ENCODE data around the gene ZNF319.

The ZNF319 gene

GRCh38 chr16:57951204-57951960, 49.1 kb downstream of the ZNF319 start:
- no peak for DNase-seq

GRCh38 chr16:57950382-57950781, 50.1 kb downstream of the ZNF319 start:
- DNase-seq, result no peak

GRCh38 chr16:57949595-57950238, 50.8 kb downstream of the ZNF319 start:
- DNase-seq, result no peak

- no peak for DNase-seq
Measured at GRCh38 chr16:57949013-57949412, 51.5 kb downstream of the ZNF319 start.

- no peak for DNase-seq
Measured at GRCh38 chr16:57948027-57948426, 52.4 kb downstream of the ZNF319 start.

- no peak for DNase-seq
Measured at GRCh38 chr16:57947261-57947660, 53.2 kb downstream of the ZNF319 start.

- DNase-seq, result no peak
Measured at GRCh38 chr16:57946181-57946801, 54.2 kb downstream of the ZNF319 start.

- no peak for DNase-seq
Measured at GRCh38 chr16:57945740-57946138, 54.7 kb downstream of the ZNF319 start.

GRCh38 chr16:57944970-57945739, 55.3 kb downstream of the ZNF319 start:
- DNase-seq, result no peak

All from GDM1 (cell line).